OCI-LY3 (cell line): ENCODE measurements around the gene GPR45.

Experiments used
- EZH2phosphoT487 ChIP-seq: fragments of 200-600 bp; shearing (Covaris generic); IDR thresholded peaks from 2 replicates; pipeline ENCODE4 v1.6.1; 2018; ENCODE audit warnings: antibody characterized with exemption, mixed run types, low read depth
- TF ChIP-seq, protein P1 (sequence below): fragments of 200-600, 300-600 bp; sonication (generic); IDR thresholded peaks from 2 replicates; pipeline ENCODE4 v1.5.1; 2014; ENCODE audit warnings: antibody characterized with exemption, low read length, low read depth

DNA sequence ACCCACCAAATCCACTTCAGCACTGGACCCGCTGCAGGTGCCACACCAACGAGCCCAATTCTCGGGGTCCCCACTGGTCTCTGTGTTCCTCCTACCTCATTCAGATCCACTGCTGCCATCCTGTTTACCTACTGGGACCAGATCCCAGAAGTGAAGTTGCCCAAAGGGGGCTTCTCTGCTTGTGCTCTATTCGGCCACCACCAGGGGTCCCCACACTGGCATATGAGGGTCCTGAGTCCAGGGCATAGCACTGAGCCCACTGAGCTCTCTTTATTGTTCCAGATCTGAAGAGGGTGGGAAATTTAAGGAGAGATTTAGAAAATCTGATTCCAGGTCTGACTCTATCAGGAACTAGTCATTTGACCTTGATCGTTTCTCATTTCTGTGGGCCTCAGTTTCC is 2.4 kb downstream of the GPR45 start:
- TF ChIP-seq, protein P1, sequence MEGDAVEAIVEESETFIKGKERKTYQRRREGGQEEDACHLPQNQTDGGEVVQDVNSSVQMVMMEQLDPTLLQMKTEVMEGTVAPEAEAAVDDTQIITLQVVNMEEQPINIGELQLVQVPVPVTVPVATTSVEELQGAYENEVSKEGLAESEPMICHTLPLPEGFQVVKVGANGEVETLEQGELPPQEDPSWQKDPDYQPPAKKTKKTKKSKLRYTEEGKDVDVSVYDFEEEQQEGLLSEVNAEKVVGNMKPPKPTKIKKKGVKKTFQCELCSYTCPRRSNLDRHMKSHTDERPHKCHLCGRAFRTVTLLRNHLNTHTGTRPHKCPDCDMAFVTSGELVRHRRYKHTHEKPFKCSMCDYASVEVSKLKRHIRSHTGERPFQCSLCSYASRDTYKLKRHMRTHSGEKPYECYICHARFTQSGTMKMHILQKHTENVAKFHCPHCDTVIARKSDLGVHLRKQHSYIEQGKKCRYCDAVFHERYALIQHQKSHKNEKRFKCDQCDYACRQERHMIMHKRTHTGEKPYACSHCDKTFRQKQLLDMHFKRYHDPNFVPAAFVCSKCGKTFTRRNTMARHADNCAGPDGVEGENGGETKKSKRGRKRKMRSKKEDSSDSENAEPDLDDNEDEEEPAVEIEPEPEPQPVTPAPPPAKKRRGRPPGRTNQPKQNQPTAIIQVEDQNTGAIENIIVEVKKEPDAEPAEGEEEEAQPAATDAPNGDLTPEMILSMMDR: peak; percentile 39
- no peak for TF ChIP-seq EZH2phosphoT487
